Measurements from ENCODE around the gene ATXN1. TPM values are rescaled to one million over a fixed set of nuclear protein-coding genes. Genes with fewer than 3 reads are reported as not detected.
"Not testable (repeated sequence)": the region's sequence is repeated elsewhere in the genome, so short reads cannot be mapped to it uniquely, and the experiment has no call there.

The ATXN1 gene
- total RNA-seq, 1 experiment from 2014 or later: 16.5 TPM

- ChIA-PET POLR2A (interaction anchor here (1.3 to 2.1 kb wide), 4 partner anchors 21 to 60 kb away, joined by 3 to 6 read pairs (median 4); no protein-coding TSS in a partner anchor), CTCF (interaction anchor here (0.6 to 1.4 kb wide), 5 partner anchors 26 to 813 kb away, joined by 3 to 5 read pairs (median 3); no protein-coding TSS in a partner anchor)
- Mint-ChIP-seq H3K27me3 (ENCODE audit: insufficient read depth, unreplicated experiment) (no peaks in the 10 kb centered on the region), H3K27ac (ENCODE audit: low read depth, unreplicated experiment) (peak overlapping the region; percentile 42), H3K4me3 (ENCODE audit: unreplicated experiment) (no peak overlapping the region), H3K36me3 (ENCODE audit: insufficient read depth, unreplicated experiment) (no peaks in the 10 kb centered on the region), H3K9me3 (ENCODE audit: unreplicated experiment) (no peaks in the 10 kb centered on the region), H3K4me1 (ENCODE audit: insufficient read depth, unreplicated experiment) (peaks cover 30% of the 10 kb centered on the region)
- BruUV-seq (replicated peaks): no TSS peak
- intact Hi-C loops (cut with micrococcal nuclease): no loop called here
- DNase-seq (ENCODE audit: unreplicated experiment): peak; percentile 31
- TF ChIP-seq CTCF (IDR thresholded peaks at IDR 0.05; ENCODE audit: unreplicated experiment): no peak
Measured at GRCh38 chr6:16273256-16273655, 488.0 kb downstream of the ATXN1 start.

- no peak overlapping the region for H3K4me3 Mint-ChIP-seq (ENCODE audit: unreplicated experiment)
- POLR2A ChIA-PET: interaction anchor here (1.4 kb wide), 1 partner anchor 20 kb away, joined by 4 read pairs; no protein-coding TSS in a partner anchor
- no TSS peak for BruUV-seq (replicated peaks)
Measured at GRCh38 chr6:16272201-16272600, 489.1 kb downstream of the ATXN1 start.

GRCh38 chr6:16271428-16271827, 489.8 kb downstream of the ATXN1 start:
- no peak overlapping the region for H3K4me3 Mint-ChIP-seq (ENCODE audit: unreplicated experiment)
- no peaks in the 10 kb centered on the region for H3K9me3 Mint-ChIP-seq (ENCODE audit: unreplicated experiment)
- DNase-seq (ENCODE audit: unreplicated experiment): no peak
- CTCF ChIA-PET: interaction anchor here (0.5 to 0.9 kb wide), 2 partner anchors 41 to 580 kb away, joined by 3 to 4 read pairs; no protein-coding TSS in a partner anchor
- H3K36me3 Mint-ChIP-seq (ENCODE audit: insufficient read depth, unreplicated experiment): no peaks in the 10 kb centered on the region
- no peaks in the 10 kb centered on the region for H3K27me3 Mint-ChIP-seq (ENCODE audit: insufficient read depth, unreplicated experiment)
- no TSS peak for BruUV-seq (replicated peaks)
- POLR2A ChIA-PET: no interaction called here
- TF ChIP-seq CTCF (IDR thresholded peaks at IDR 0.05; ENCODE audit: unreplicated experiment): no peak
- H3K27ac Mint-ChIP-seq (ENCODE audit: low read depth, unreplicated experiment): no peak overlapping the region
- intact Hi-C loops (cut with micrococcal nuclease): no loop called here
- peaks cover 13% of the 10 kb centered on the region for H3K4me1 Mint-ChIP-seq (ENCODE audit: insufficient read depth, unreplicated experiment)

More at GRCh38 chr6:16272201-16272600, 489.1 kb downstream of the ATXN1 start:
- no peaks in the 10 kb centered on the region for H3K27me3 Mint-ChIP-seq (ENCODE audit: insufficient read depth, unreplicated experiment)
- CTCF ChIA-PET: interaction anchor here (0.6 to 1.4 kb wide), 6 partner anchors 24 to 76 kb away, joined by 3 to 5 read pairs (median 4); no protein-coding TSS in a partner anchor
- no peaks in the 10 kb centered on the region for H3K36me3 Mint-ChIP-seq (ENCODE audit: insufficient read depth, unreplicated experiment)
- intact Hi-C loops (cut with micrococcal nuclease): no loop called here
- H3K4me1 Mint-ChIP-seq (ENCODE audit: insufficient read depth, unreplicated experiment): peaks cover 20% of the 10 kb centered on the region
- DNase-seq (ENCODE audit: unreplicated experiment): no peak
- no peaks in the 10 kb centered on the region for H3K9me3 Mint-ChIP-seq (ENCODE audit: unreplicated experiment)
- no peak for TF ChIP-seq CTCF (IDR thresholded peaks at IDR 0.05; ENCODE audit: unreplicated experiment)
- no peak overlapping the region for H3K27ac Mint-ChIP-seq (ENCODE audit: low read depth, unreplicated experiment)

- intact Hi-C loops (cut with micrococcal nuclease): no loop called here
- POLR2A ChIA-PET: interaction anchor here (0.5 kb wide), 1 partner anchor 24 kb away, joined by 3 read pairs; no protein-coding TSS in a partner anchor
- H3K4me1 Mint-ChIP-seq (ENCODE audit: insufficient read depth, unreplicated experiment): peaks cover 12% of the 10 kb centered on the region
- H3K27me3 Mint-ChIP-seq (ENCODE audit: insufficient read depth, unreplicated experiment): no peaks in the 10 kb centered on the region
- CTCF ChIA-PET: interaction anchor here (0.9 kb wide), 1 partner anchor 40 kb away, joined by 4 read pairs; no protein-coding TSS in a partner anchor
- no peak for TF ChIP-seq CTCF (IDR thresholded peaks at IDR 0.05; ENCODE audit: unreplicated experiment)
- DNase-seq (ENCODE audit: unreplicated experiment): no peak
- H3K4me3 Mint-ChIP-seq (ENCODE audit: unreplicated experiment): no peak overlapping the region
- no peak overlapping the region for H3K27ac Mint-ChIP-seq (ENCODE audit: low read depth, unreplicated experiment)
- H3K9me3 Mint-ChIP-seq (ENCODE audit: unreplicated experiment): no peaks in the 10 kb centered on the region
- no TSS peak for BruUV-seq (replicated peaks)
- H3K36me3 Mint-ChIP-seq (ENCODE audit: insufficient read depth, unreplicated experiment): no peaks in the 10 kb centered on the region
Measured at GRCh38 chr6:16270178-16270794, 491.0 kb downstream of the ATXN1 start.

GRCh38 chr6:16269442-16270070, 491.7 kb downstream of the ATXN1 start:
- H3K27ac Mint-ChIP-seq (ENCODE audit: low read depth, unreplicated experiment); intact Hi-C loops (cut with micrococcal nuclease); H3K4me3 Mint-ChIP-seq (ENCODE audit: unreplicated experiment); H3K27me3 Mint-ChIP-seq (ENCODE audit: insufficient read depth, unreplicated experiment); DNase-seq (ENCODE audit: unreplicated experiment); POLR2A ChIA-PET; H3K36me3 Mint-ChIP-seq (ENCODE audit: insufficient read depth, unreplicated experiment); BruUV-seq (replicated peaks); H3K9me3 Mint-ChIP-seq (ENCODE audit: unreplicated experiment): not testable (repeated sequence)
- CTCF ChIA-PET: interaction anchor here (1.2 kb wide), 1 partner anchor 8 kb away, joined by 5 read pairs; no protein-coding TSS in a partner anchor
- H3K4me1 Mint-ChIP-seq (ENCODE audit: insufficient read depth, unreplicated experiment): peaks cover 12% of the 10 kb centered on the region
